ENCODE results near the gene AFF1. TPM values are rescaled to one million over a fixed set of nuclear protein-coding genes. Genes with fewer than 3 reads are reported as not detected.

AFF1 gene
- total and polyA plus RNA-seq, 2 experiments from 2014 or later = 31.9 to 38.7 TPM

GRCh38 chr4:86921608-86922252 lies 13.1 kb upstream of the AFF1 start:
- WGBS (ENCODE audit: low lambda C conversion rate, missing lambda C conversion rate) = 84% methylated on average over 1 of the region's 1 CpG
- Histone ChIP-seq H3K4me3 (no peak overlapping the region), H3K9me2 (replicated peaks; ENCODE audit: insufficient read depth) (no peaks in the 10 kb centered on the region), H3K9me3 (ENCODE audit: low read depth) (no peaks in the 10 kb centered on the region), H3K36me3 (replicated peaks; ENCODE audit: insufficient read depth, low read depth) (no peaks in the 10 kb centered on the region), H3K4me2 (no peak overlapping the region), H2AFZ (no peak overlapping the region), H3K4me1 (ENCODE audit: insufficient read depth) (peaks cover 7% of the 10 kb centered on the region), H3K27ac (no peak overlapping the region), H3K79me2 (no peaks in the 10 kb centered on the region), H4K20me1 (ENCODE audit: insufficient read depth, poor library complexity, severe bottlenecking) (no peaks in the 10 kb centered on the region), H3K27me3 (no peaks in the 10 kb centered on the region)
- TF ChIP-seq CTCF (IDR thresholded peaks at IDR 0.05; ENCODE audit: poor library complexity) = no peak
- TF ChIP-seq EZH2 (IDR thresholded peaks at IDR 0.05; ENCODE audit: borderline replicate concordance) = no peak
- TF ChIP-seq EZH2phosphoT487 (IDR thresholded peaks at IDR 0.05; ENCODE audit: low read depth, severe bottlenecking, unreplicated experiment) = no peak
- no peak for DNase-seq (ENCODE audit: low spot score)

- Histone ChIP-seq H3K4me2 (no peak overlapping the region), H3K4me3 (no peak overlapping the region), H3K4me1 (ENCODE audit: insufficient read depth) (peaks cover 7% of the 10 kb centered on the region), H3K9me2 (replicated peaks; ENCODE audit: insufficient read depth) (no peaks in the 10 kb centered on the region), H2AFZ (no peak overlapping the region), H3K27me3 (no peaks in the 10 kb centered on the region), H3K79me2 (no peaks in the 10 kb centered on the region), H3K36me3 (replicated peaks; ENCODE audit: insufficient read depth, low read depth) (no peaks in the 10 kb centered on the region), H4K20me1 (ENCODE audit: insufficient read depth, poor library complexity, severe bottlenecking) (no peaks in the 10 kb centered on the region), H3K9me3 (ENCODE audit: low read depth) (no peaks in the 10 kb centered on the region), H3K27ac (no peak overlapping the region)
- no peak for TF ChIP-seq CTCF (IDR thresholded peaks at IDR 0.05; ENCODE audit: poor library complexity)
- no peak for TF ChIP-seq EZH2phosphoT487 (IDR thresholded peaks at IDR 0.05; ENCODE audit: low read depth, severe bottlenecking, unreplicated experiment)
- TF ChIP-seq EZH2 (IDR thresholded peaks at IDR 0.05; ENCODE audit: borderline replicate concordance) = no peak
- DNase-seq (ENCODE audit: low spot score) = no peak
- 31% methylated on average over 2 of the region's 2 CpGs for WGBS (ENCODE audit: low lambda C conversion rate, missing lambda C conversion rate)
These were observed 10.0 kb upstream of the AFF1 start for GRCh38 chr4:86924811-86925210.

- Histone ChIP-seq H4K20me1 (ENCODE audit: insufficient read depth, poor library complexity, severe bottlenecking) (no peaks in the 10 kb centered on the region), H3K36me3 (replicated peaks; ENCODE audit: insufficient read depth, low read depth) (no peaks in the 10 kb centered on the region), H3K4me3 (no peak overlapping the region), H3K9me2 (replicated peaks; ENCODE audit: insufficient read depth) (no peaks in the 10 kb centered on the region), H3K79me2 (no peaks in the 10 kb centered on the region), H2AFZ (no peak overlapping the region), H3K27ac (peak overlapping the region; percentile 91), H3K9me3 (ENCODE audit: low read depth) (no peaks in the 10 kb centered on the region), H3K4me2 (peak overlapping the region; percentile 7), H3K4me1 (ENCODE audit: insufficient read depth) (peaks cover 7% of the 10 kb centered on the region), H3K27me3 (no peaks in the 10 kb centered on the region)
- peak; percentile 62 for DNase-seq (ENCODE audit: low spot score)
- TF ChIP-seq EZH2 (IDR thresholded peaks at IDR 0.05; ENCODE audit: borderline replicate concordance) (no peak), CTCF (IDR thresholded peaks at IDR 0.05; ENCODE audit: poor library complexity) (no peak), EZH2phosphoT487 (IDR thresholded peaks at IDR 0.05; ENCODE audit: low read depth, severe bottlenecking, unreplicated experiment) (no peak)
- 48% methylated on average over 6 of the region's 6 CpGs for WGBS (ENCODE audit: low lambda C conversion rate, missing lambda C conversion rate)
These were observed 8.2 kb upstream of the AFF1 start for GRCh38 chr4:86926435-86927086.
